Neutrophil (primary cell): Measurements from ENCODE around the gene LY6G6F.
A peak's percentile ranks its signal among the peaks of the same experiment; 100 is the strongest.

Experiments used
- H3K27ac ChIP-seq: fragments of 200-600 bp; sonication (generic); 2 replicates; pipeline ENCODE4 v1.5.1; 2016; ENCODE audit warnings: mild to moderate bottlenecking, moderate library complexity
- H3K27me3 ChIP-seq: fragments of 200-600 bp; sonication (generic); 2 replicates; pipeline ENCODE4 v1.6.0; 2016; ENCODE audit warnings: mild to moderate bottlenecking
- H3K36me3 ChIP-seq: fragments of 200-600 bp; sonication (generic); 2 replicates; pipeline ENCODE4 v1.5.1; 2017
- H3K4me1 ChIP-seq, 2 experiments: fragments of 200-600 bp in 1 of 2; sonication (generic) in 1 of 2; 1 replicate in 1 of 2; 2 replicates in 1 of 2; pipeline versions ENCODE4 v1.5.1 to v1.6.1; 2013 to 2016; ENCODE audit warnings: low read depth in 1 of 2, low read length in 1 of 2, mild to moderate bottlenecking in 1 of 2, moderate library complexity in 1 of 2; ENCODE audit not compliant: control insufficient read depth in 1 of 2, insufficient read depth in 1 of 2
- H3K4me3 ChIP-seq, 2 experiments: fragments of 200-600 bp in 1 of 2; sonication (generic) in 1 of 2; 1 replicate in 1 of 2; 2 replicates in 1 of 2; pipeline ENCODE4 v1.5.1; 2013 to 2016; ENCODE audit warnings: low read depth in 1 of 2, low read length in 1 of 2, mild to moderate bottlenecking in 1 of 2, moderate library complexity in 1 of 2
- H3K9me3 ChIP-seq: fragments of 200-600 bp; sonication (generic); 2 replicates; pipeline ENCODE4 v1.5.1; 2016
- TF ChIP-seq, protein P1 (sequence below): fragments of 200-600 bp; sonication (generic); IDR thresholded peaks from 2 replicates; pipeline ENCODE4 v1.5.1; 2016; ENCODE audit warnings: antibody characterized with exemption

LY6G6F gene

DNA sequence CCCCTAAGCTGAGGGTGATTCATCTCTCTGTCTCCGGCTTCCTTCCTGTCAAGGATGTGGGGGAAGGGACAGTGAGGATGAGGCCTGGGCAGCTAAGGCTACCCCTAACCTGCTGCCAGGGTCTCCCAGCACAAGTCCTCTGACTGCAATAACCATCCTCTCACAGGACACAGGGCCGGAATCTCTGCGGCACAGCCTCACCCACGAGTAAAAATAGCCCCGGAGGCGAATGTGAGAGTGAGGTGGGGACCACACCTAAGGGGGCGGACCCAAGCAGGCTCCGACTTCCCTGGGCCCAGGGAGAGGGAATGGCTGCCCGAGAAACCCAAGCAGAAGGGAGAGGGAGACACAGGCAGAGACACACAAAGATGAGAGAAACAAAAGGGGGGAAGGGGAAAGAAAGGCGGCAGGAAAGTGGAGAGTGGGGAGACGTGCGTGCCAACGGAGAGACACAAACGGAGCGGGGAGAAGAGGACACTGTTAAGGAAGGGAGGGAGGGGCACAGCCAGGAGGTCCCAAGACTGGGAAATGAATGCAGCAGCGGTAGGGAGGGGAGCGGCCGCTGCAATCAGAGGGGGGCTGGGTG is 28.2 kb downstream of the LY6G6F start:
- Histone ChIP-seq H3K27ac (peak overlapping the region; percentile 96), H3K4me1 (peaks cover 74 to 76% of the 10 kb centered on the region in 2 experiments), H3K4me3 (peak overlapping the region; percentile 88 to 98), H3K36me3 (peaks cover 44% of the 10 kb centered on the region), H3K9me3 (no peaks in the 10 kb centered on the region), H3K27me3 (no peaks in the 10 kb centered on the region)
- TF ChIP-seq, protein P1, sequence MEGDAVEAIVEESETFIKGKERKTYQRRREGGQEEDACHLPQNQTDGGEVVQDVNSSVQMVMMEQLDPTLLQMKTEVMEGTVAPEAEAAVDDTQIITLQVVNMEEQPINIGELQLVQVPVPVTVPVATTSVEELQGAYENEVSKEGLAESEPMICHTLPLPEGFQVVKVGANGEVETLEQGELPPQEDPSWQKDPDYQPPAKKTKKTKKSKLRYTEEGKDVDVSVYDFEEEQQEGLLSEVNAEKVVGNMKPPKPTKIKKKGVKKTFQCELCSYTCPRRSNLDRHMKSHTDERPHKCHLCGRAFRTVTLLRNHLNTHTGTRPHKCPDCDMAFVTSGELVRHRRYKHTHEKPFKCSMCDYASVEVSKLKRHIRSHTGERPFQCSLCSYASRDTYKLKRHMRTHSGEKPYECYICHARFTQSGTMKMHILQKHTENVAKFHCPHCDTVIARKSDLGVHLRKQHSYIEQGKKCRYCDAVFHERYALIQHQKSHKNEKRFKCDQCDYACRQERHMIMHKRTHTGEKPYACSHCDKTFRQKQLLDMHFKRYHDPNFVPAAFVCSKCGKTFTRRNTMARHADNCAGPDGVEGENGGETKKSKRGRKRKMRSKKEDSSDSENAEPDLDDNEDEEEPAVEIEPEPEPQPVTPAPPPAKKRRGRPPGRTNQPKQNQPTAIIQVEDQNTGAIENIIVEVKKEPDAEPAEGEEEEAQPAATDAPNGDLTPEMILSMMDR: peak; percentile 9

DNA sequence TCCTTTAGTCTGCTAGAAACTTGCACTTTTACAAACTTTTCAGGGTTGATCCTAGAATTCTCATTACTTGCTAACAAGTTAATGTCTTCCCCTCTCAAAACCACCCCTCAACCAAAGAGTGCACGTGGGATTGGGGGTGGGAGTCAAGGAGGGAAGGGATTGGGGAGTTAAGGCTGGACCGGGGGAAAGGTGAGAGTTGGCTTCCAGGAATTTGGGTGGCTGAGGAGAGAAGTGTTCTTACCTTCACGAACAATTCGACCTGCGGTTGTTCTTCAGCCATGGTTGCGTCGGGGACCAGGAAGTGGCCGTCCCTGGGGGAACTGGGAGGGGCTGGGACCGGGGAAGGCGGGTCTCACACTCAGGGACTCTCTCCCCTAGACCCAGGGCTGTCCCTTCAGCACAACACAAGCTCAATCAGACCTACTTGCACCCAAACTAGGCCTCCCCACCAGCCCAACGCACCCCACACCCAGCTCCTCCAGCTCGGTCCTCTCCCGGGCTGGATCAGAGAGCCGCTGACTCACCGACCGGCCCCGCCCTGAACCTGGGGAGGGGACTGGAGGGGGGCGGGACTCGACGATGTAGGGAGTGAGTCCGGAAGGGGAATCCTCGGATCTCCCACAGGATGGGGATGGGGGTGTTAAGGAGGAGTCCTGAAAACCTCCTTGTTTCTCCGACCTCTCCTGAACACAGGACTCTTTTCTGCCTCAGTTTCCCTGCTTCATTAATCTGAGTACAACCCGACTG is 29.5 kb downstream of the LY6G6F start, which contains the start of gene CLIC1:
Gene CLIC1 (minus strand): TSS at position 510 of the 747 bp plus-strand sequence. CDS start 230 bp downstream, at position 280.
- H3K9me3 ChIP-seq: no peaks in the 10 kb centered on the region
- TF ChIP-seq, protein P1: peak; percentile 15
- peak within 1 kb of the TSS; percentile 96 for H3K27ac ChIP-seq
- H3K4me3 ChIP-seq: peak within 1 kb of the TSS; percentile 88 to 98
- H3K27me3 ChIP-seq: no peaks in the 10 kb centered on the region
- H3K36me3 ChIP-seq: peaks cover 32% of the 10 kb centered on the region
- H3K4me1 ChIP-seq: peaks cover 75 to 76% of the 10 kb centered on the region in 2 experiments

DNA sequence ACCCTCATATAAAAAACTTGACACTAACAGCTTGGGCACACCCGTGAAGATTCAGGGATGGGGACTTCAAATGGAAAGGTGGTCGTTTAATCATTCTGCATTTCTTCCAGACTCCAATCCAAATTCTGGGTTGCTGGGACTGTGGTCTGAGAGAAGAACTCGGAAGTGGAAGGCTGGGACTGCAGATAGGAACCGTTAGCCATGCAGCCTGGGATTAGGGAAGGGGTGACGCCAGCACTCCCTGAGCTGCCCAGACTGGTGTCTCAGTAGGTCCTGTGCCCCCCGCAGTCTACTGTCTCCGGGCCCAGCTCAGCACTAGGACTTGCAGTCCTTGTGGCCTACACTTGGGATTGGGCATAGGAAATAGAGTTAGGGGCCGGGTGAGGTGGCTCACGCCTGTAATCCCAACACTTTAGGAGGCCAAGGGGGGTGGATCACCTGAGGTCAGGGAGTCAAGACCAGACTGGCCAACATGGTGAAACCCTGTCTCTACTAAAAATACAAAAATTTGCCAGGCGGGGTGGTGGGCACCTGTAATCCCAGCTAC is 30.2 kb downstream of the LY6G6F start:
- TF ChIP-seq, protein P1: no peak
- Histone ChIP-seq H3K4me1 (peaks cover 71 to 77% of the 10 kb centered on the region in 2 experiments), H3K27ac (peak overlapping the region; percentile 96), H3K9me3 (no peaks in the 10 kb centered on the region), H3K36me3 (peaks cover 25% of the 10 kb centered on the region), H3K27me3 (no peaks in the 10 kb centered on the region), H3K4me3 (peak overlapping the region; percentile 88 to 98)

DNA sequence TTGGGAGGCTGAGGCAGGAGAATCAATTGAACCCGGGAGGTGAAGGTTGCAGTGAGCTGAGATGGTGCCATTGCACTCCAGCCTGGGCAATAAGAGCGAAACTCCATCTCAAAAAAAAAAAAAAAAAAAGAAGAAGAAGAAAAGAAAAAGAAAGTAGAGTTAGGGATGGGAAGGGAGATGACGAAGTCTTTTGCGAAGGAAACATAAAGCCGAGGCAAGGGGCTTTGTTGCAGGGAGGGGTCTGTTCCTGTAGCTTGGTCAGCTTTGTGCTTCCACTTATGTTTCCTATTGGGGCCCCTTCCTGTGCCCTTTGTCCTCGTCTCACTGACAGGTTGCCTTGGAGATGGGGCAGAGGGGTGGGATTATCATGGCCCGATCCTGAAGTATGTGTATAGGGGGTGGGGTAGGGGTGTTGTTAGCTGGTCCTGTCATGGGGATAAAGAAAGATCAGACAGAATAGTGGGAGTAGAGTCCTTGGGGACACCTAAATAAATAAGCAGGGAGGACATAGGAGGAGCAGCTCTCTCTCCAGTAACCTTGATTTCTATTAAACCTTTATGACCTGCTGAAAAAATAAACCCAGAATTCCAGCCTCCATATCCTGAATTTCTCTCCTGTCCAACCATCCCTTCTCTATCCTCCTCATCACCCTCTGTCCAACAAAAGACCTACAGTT is 30.8 kb downstream of the LY6G6F start:
- Histone ChIP-seq H3K4me3 (peak overlapping the region; percentile 88 to 98), H3K4me1 (peaks cover 65 to 72% of the 10 kb centered on the region in 2 experiments)
- TF ChIP-seq, protein P1: no peak

More for the DNA sequence above, 30.8 kb downstream of the LY6G6F start:
- no peaks in the 10 kb centered on the region for H3K9me3 ChIP-seq
- peaks cover 19% of the 10 kb centered on the region for H3K36me3 ChIP-seq
- no peaks in the 10 kb centered on the region for H3K27me3 ChIP-seq
- H3K27ac ChIP-seq: peak overlapping the region; percentile 96
